ENCODE measurements around the gene NFIC.
"Not testable (repeated sequence)": the region's sequence is repeated elsewhere in the genome, so short reads cannot be mapped to it uniquely, and the experiment has no call there.

The NFIC gene

DNA sequence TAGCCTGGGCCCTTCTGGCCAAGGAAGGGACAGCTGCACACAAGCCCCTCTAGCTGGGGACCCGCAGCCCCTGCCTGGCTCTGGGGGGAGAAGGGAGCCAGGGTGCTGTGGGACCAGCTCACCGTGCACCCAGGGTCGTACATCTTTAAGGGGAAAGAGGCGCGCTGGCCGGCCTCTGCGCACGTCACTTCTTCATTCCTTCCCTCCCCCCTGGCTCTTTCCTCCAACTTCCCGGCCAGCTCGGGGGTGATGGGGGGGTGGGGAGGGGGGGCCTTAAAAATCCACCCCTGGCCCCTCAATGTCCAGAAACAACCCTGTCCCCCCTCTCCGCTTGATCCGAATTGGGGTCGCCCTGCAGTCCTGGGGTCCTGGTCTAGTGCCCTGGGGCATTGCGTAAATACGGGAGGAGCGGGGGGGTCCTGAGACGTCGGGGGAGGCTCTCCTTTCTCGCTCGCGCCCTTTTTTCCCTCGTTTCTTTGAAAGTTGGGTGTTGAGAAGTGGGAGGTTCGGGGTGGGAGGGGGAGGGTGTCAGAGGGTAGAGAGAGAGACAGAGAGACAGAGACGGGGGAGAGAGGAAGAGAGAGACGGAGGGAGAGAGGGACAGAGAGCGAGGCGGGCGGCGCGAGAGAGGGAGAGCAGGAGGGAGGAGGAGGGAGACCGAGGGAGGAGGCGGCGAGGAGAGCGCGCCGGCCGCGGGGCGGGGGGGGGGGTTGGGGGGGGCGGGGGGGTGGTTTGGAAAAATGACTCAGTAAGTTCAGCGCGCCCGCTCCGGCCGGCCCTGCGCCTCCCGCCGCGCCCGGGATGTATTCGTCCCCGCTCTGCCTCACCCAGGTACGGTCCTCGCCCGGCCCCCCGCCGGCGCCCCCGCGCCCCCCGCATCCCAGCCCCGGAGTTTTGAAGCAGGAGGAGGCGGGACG lies at the start of gene NFIC:
Gene NFIC (plus strand): TSS at position 748 of the 917 bp plus-strand sequence. CDS start 54 bp downstream, at position 802.
- DNase-seq: peak; percentile 59 to 68

DNA sequence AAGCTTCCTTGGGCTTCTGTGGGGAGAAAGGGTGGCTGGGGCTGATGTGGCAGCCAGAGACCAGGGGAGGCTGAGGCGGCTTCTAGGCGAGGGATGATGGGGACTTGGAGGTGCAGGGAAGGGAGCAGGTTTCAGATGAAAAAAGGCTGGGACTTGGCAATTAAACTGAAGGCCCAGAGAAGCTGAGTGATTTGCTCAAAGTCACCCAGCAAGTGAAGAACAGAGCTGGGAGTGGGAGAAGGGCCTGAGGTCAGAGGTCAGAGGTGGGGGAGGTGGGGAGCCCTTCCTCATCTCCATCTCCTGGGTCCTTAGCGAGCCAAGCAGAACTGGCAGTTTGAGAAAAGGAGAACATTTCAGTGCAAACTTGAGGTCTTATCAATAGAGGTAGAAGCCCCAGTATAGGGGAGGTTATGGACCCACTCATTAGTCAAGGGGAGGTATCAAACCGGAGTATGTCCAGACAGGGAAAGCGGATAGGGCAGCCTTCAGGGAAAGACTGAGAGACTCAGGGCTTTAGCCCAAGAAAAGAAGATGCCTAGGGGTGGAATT lies 49.6 kb upstream of the NFIC start:
- no peak for DNase-seq

DNA sequence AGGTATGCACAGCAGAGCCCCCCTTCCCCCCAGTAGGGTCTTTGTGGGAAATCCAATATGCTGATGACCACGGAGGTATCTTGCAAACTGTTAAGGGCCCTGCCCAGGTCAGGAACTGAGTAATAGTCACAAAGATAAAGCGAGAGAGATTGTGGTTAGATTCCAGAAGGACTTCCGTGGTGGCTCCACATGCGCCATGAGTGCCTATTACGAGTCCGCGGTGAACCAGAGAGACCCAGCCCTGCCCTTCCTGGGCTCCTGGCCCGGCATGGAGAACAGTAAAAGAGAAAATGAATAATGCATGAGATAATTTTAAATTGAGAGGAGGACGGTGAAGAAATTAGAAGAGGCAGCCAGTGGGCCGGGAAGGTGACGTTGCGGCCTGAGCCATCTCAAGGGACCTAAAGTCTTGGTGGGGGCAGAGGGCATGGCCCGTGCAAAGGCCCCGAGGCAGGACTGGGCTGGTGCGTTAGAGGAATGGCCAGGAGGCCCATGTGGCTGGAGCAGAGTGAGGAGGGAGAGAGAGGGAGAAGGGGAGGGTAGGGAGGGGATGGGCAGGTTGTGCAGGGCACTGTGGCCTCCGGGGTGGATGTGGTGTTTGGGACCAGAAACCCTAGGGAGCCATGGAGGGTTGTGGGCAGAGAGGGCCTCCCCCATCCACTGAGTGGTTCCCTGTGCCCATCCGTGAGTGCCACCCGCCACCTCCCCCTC lies 46.6 kb upstream of the NFIC start:
- DNase-seq: no peak

DNA sequence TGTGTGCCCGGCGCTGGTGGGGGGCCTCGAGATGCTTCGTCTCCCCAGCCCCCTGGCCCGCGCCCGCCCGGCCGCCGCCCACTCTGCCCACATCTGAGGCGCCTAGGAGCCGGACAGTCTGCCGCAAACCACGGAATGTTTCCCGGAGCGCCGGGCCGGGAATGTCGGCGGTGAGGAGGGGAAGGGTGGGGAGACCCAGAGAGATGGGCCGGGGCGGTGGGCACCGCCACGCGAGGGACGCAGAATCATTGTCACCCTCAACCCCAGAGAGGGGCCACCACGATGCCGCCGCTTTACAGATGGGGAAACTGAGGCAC lies 46.1 kb upstream of the NFIC start:
- DNase-seq: no peak

DNA sequence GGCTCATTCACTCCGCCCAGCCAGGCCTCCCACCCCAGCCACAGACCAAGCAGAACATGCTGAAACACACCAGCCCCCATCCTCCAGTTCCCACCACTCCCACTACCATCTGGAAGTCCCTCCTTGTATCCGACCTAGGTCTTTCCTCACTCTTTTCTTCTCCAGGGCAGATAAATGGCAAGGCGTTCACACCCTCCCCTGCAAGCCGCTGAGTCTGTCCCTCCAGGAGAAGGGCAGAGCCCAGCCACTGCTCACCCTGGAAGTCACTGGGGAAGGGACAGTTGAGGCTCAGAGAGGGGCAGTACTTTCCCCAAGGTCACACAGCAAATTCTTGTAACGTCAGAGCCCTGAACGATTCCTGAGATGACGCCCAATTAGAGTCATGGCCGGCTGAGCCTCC lies 45.5 kb upstream of the NFIC start:
- DNase-seq: no peak

DNA sequence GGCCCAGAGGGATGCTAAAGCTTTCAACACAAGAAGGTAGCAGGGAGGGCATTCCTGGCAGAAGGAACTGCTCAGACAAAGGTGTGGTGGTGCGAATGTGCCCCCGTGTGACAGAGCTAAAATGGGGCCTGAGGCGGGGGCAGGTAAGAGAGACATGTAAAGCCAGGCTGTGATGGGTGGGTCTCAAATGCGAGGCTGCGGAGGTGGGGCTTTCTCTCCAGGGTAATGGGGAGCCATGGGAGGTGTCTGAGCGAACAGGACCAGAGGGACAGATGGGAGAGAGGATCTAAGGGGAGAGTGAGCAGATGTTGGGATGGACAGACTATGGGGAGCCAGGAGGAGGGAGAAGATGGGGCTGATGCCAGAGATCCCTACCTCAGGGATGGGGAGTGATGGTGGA lies 44.7 kb upstream of the NFIC start:
- DNase-seq: no peak

DNA sequence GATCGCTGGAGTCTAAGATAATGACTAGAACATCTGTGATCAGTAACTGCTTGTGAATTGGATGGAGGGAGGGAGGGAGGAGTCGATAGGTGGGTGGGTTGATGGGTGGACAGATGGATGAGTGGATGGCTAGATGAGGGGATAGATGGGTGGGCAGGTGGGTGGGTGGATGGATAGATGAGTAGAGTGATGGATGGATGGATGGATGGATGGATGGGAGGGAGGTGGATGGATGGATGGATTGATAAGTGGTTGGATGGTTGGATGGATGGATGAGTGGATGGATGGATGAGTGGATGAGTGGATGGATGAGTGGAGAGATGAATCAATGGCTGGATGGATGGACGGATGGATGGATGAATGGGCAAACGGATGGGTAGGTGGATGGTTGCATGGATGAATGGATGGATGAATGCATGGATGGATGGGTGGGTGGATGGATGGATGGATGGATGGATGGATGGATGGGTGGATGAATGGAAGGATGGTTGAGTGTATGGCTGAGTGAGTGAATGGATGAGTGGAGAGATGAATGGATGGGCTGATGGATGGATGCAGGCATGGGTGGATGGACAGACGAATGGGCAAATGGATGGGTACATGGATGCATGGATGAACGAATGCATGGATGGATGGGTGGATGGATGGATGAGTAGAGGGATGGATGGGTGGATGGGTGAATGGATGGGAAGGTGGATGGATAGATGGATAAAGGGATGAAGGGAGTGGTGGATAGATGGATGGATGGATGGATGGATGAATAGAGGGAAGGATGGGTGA lies 44.0 kb upstream of the NFIC start:
- no peak for DNase-seq

DNA sequence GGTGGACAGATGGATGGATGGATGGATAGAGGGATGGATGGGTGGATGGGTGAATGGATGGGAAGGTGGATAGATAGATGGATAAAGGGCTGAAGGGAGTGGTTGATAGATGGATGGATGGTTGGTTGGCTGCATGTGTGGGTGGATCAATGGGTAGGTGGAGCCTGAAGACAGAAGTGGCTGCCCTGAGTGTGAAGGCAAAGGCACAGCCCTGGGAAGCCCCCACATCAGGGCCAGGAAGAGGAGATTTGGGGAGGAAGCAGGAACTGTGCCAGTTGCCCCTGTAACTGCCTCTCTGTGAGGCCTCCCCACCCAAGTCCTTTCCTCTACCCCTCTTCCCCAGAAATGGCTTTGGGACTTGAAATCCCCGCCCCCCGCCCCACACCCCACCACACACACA lies 43.4 kb upstream of the NFIC start:
- no peak for DNase-seq

DNA sequence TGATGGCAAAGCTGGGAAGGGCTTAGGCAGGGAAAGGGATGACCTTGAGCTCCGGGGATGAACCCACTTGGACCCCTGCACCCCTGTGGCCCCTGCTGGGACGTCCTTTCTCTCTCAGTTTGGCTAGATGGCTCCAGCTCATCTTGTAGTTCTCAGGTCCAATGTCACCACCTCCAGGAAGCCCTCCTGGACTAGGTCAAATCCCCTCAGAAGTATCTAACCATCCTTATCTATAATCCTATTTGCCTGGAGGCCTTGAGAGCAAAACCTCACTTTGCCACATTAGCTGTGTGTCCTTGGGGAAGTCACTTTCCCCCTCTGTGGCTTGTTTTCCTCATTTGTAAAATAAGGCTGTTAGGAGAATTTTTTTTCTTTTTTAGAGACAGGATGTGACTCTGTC lies 42.7 kb upstream of the NFIC start:
- no peak for DNase-seq

DNA sequence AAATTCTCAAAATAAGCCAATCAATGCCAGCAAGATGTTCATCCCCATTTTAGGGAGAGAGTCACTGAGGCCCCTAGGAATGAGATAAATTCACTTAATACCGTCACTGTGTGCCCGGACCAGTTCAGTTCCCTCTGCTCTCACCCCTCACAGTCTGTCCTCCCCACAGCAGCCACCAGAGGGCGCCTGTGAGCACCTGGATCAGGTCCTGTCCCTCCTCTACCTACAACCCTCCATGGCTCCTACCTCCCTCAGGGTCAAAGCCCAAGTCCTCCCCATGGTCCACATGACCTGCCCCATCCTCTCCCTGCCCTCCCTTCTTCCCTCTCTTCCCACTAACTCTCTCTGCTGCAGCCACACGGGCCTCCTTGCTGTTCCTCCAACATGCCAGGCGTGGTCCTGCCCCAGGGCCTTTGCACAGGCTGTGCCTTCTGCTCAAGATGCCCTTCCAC lies 42.0 kb upstream of the NFIC start:
- DNase-seq: no peak

DNA sequence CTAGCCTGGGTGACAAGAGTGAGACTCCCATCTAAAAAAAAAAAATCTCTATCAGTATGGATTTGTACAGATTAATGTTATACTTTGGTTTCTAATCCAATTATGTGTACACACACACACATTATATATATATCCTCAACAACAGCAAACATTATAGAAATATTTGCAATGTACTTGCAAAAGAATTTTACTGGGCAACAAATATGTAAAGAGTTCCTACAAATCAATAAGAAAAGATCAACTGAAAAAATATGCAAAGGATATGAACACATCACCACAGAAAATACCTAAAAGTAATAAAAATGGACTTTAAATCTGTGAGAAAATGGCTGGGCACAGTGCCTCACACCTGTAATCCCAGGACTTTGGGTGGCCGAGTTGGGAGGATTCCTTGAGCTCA lies 40.9 kb upstream of the NFIC start:
- no peak for DNase-seq

DNA sequence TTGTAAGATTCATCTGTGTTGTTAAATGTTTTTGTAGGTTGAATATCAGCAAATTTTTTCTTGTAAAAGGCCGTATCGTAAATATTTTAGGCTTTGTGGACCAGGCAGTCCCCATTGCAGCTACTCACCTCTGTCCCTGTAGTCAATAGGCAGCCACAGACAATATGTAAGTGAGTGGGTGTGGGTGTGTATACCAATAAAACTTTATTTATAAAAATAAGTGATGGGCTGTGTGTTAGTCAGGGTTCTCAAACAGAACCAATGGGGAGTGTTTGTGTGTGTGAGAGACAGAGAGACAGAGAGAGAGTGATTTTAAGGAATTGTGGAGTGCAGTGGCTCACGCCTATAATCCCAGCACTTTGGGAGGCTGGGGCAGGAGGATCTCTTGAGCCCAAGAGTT lies 37.6 kb upstream of the NFIC start:
- DNase-seq: no peak

DNA sequence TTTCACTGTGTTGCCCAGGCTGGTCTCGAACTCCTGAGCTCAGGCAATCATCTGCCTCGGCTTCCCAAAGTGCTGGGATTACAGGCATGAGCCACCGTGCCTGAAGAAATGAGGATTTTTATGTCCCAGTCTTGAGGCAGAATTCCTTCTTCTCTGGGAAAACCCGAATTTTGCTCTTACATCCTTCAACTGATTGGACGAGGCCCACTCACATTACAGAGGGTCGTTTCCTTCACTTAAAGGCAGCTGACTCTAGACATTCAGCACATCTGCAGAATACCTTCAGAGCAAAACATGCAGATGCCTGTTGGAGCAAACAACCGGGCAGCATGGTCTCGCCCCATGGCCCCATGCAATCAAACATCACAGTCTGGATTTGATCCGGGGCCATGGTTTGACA lies 36.3 kb upstream of the NFIC start:
- DNase-seq: no peak

DNA sequence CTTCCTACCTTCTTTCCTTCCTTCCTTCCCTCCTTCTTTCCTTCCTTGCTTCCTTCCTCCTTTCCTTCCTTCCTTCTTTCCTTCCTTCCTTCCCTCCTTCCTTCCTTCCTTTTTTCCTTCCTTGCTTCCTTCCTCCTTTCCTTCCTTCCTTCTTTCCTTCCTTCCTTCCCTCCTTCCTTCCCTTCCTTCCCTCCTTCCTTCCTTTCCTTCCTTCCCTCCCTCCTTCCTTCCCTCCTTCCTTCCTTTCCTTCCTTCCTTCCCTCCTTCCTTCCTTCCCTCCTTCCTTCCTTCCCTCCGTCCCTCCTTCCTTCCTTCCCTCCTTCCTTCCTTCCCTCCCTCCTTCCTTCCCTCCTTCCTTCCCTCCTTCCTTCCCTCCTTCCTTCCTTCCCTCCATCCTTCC lies 34.2 kb upstream of the NFIC start:
- not testable (repeated sequence) for DNase-seq

DNA sequence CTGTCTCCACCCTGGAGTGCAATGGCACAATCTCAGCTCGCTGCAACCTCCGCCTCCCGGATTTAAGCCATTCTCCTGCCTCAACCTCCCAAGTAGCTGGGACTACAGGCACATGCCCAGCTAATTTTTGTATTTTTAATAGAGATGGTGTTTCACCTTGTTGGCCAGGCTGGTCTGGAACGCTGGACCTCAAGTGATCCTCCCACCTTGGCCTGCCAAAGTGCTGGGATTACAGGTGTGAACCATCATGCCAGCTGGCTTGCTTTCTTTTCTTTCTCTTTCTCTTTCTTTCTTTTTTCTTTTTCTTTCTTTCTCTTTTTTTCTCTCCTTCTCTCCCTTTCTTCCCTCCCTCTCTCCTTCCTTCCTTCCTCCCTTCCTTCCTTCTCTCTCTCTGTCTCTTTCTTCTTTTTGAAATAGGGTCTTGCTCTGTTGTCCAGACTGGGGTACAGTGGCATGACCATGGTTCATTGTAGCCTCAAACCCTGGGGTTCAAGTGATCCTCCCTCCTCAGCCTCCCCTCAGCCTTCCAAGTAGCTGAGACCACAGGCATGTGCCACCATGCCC lies 33.3 kb upstream of the NFIC start:
- no peak for DNase-seq

DNA sequence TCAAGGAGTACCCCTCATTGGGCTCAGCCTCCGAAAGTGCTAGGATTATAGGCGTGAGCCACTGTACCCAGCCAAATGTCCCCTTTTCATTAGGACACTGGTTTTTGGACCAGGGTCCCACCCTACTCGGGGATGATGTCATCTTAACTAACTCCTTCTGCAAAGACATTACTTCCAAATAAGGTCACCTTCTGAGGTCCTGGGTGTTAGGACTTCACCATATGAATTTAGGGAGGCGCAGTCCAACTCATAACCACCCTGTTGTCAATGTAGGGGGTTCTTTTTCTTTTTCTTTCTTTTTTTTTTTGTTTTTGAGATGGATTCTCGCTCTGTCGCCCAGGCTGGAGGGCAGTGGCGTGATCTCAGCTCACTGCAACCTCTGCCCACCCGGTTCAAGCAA lies 32.7 kb upstream of the NFIC start:
- no peak for DNase-seq

DNA sequence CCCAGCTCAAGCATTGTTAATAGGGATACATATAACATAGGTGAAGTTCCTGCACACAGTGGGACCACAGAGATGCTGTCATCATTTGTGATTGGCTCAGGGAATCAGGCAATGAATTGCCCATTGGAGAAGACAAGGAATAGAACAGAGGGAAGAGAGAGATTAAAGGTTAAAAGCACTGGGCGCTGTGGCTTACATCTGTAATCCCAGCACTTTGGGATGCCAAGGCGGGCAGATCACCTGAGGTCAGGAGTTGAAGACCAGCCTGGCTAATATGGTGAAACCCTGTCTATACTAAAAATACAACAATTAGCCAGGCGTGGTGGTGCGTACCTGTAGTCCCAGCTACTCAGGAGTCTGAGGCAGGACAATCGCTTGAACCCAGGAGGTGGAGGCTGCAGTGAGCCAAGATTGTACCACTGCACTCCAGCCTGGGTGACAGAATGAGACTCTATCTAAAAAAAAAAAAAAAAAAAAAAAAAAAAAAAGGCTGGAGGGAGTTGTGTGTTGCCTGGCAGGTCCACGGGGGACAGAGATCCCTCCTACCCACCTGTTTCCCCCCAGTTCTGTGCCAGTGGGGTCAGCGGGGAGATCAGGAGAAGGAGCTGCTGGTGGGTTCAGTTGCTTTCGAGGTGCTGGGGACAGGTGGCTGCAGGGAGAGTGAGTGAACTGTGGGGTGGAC lies 31.5 kb upstream of the NFIC start:
- DNase-seq: not testable (repeated sequence)

DNA sequence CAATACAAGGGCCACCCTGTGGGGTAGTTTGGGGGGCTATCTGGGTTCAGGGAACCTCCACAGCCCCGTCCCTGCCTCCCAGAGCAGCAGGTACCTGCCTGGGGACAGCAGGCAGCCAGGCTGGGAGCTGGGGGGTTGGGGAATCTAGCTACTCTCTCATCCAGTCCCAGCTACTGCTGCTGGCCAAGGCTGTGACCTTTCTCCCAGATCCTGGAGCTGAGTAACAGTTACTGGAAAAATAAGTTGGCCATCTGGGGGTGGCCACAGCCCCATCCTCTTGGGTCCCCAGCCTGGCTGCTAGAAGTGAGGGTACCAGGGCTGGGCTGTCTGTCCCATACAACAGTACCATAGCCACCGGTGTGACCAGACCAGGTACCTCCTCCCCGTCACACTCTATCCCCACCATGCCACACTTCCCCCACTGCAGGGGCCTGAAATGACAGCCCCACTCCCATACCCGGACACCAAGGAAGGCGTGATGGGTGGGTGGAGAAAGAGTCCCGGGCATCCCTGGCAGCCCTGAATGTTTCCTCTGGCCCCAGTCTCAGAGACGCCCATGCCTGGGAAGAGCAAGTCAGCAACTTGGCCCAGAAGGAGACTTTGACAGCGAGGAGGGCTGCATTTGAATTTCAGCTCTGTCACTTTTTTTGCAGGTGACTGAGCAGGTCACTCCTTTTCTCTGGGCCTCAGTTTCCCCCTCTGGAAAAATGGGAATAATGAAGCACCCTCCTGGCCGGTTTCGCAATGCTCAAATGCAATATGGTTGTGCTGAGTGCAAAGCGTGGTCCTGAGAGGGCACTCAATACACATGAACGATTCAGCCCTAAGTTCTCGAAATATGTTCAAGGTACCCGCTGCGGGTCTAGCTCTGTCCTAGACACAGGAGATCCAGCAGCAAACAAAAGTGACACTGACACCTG lies 30.7 kb upstream of the NFIC start:
- DNase-seq: no peak

DNA sequence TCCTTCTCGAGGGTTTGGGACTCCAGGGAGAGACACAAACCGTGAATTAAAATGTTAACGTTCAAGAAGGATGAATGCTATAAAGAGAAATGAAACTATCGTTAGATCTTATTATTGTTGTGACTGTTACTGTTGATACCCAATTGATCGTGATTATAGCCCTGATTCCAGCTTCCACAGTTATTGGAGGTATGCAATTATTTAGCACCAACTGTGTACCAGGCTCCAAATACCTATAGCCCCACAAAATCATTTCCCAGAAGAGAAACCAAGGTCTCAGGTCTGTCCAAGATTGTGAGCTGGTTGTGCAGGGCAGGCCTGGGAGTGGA lies 30.1 kb upstream of the NFIC start:
- no peak for DNase-seq

DNA sequence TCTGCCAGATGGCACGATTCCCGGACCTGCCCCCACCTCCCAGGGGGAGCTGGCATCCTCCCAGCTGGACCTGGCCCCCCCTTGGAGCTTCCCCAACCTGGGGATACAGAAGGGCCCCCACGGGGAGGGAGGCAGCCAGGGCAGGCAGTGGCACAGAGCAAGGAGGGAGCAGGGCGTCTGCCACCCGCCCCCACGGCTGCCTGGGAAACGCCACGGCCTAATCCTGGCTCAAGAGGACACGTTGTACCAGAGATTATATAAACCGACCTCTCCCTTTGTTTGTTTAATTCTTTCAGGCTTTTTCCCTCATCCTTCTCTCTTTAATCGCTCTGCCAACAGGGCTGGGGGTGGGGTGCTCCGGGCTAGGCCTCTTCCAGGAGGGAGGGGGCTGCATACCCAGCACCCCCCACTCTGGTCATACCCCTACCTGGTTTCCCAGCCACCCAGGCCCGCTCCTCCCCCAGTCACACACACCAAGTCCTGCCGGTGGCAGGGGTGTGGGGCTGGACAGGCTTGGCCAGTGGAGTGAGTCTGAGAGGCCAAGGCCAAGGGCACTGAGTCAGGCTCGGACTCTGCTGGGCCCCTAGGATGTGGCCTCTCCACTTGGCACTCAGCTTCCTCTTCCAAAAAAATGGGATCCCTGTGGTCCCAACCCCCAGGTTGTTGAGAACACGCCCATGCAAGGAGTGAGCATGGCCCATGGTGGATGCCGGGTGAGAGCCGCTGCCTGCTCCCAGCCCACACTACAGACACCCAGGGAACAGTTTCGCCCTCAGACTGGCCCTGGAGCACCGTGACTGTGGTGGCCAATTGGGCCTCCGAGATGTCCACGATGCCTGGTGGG lies 29.5 kb upstream of the NFIC start:
- peak; percentile 35 to 59 for DNase-seq

Measured in hippocampal formation (tissue), 2 donors.